DMS 273 treated with DMSO at 0.1 percent for 48 hours (cell line): ENCODE measurements around the gene KCND2.
"Not testable (repeated sequence)": the region's sequence is repeated elsewhere in the genome, so short reads cannot be mapped to it uniquely, and the experiment has no call there.

Source experiments
- DNase-seq: peaks from one replicate; lab custom pipeline; 2025; lab: John Stamatoyannopoulos, UW

The KCND2 gene

GRCh38 chr7:120272701-120273475, at the start of gene KCND2:
TSS of gene KCND2 (plus strand) at chr7:120273175.
- DNase-seq, result no peak

- DNase-seq, result no peak
Measured at GRCh38 chr7:120226188-120226587, 46.8 kb upstream of the KCND2 start.

GRCh38 chr7:120227255-120227654, 45.7 kb upstream of the KCND2 start:
- DNase-seq, result no peak

GRCh38 chr7:120229084-120229483, 43.9 kb upstream of the KCND2 start:
- no peak for DNase-seq

- no peak for DNase-seq
Measured at GRCh38 chr7:120233338-120233737, 39.6 kb upstream of the KCND2 start.

- not testable (repeated sequence) for DNase-seq
Measured at GRCh38 chr7:120240350-120240749, 32.6 kb upstream of the KCND2 start.

GRCh38 chr7:120241973-120242372, 31.0 kb upstream of the KCND2 start:
- DNase-seq, result no peak

- no peak for DNase-seq
Measured at GRCh38 chr7:120254845-120255244, 18.1 kb upstream of the KCND2 start.

GRCh38 chr7:120256344-120257070, 16.5 kb upstream of the KCND2 start:
- DNase-seq, result no peak

GRCh38 chr7:120259386-120259785, 13.6 kb upstream of the KCND2 start:
- no peak for DNase-seq

GRCh38 chr7:120260111-120260510, 12.9 kb upstream of the KCND2 start:
- no peak for DNase-seq

- peak; percentile 17 for DNase-seq
Measured at GRCh38 chr7:120272261-120272660, 714 bp upstream of the KCND2 start.

GRCh38 chr7:120273476-120273975, 551 bp downstream of the KCND2 start:
- no peak for DNase-seq

GRCh38 chr7:120274482-120274881, 1.5 kb downstream of the KCND2 start:
- DNase-seq, result no peak

GRCh38 chr7:120274899-120275298, 1.9 kb downstream of the KCND2 start:
- no peak for DNase-seq

- DNase-seq, result no peak
Measured at GRCh38 chr7:120276720-120277119, 3.7 kb downstream of the KCND2 start.

GRCh38 chr7:120278773-120279172, 5.8 kb downstream of the KCND2 start:
- no peak for DNase-seq

- DNase-seq, result no peak
Measured at GRCh38 chr7:120280743-120281142, 7.8 kb downstream of the KCND2 start.

- DNase-seq, result no peak
Measured at GRCh38 chr7:120293027-120293426, 20.1 kb downstream of the KCND2 start.

GRCh38 chr7:120302190-120302589, 29.2 kb downstream of the KCND2 start:
- DNase-seq, result no peak

GRCh38 chr7:120303105-120303504, 30.1 kb downstream of the KCND2 start:
- no peak for DNase-seq

- no peak for DNase-seq
Measured at GRCh38 chr7:120304674-120305073, 31.7 kb downstream of the KCND2 start.

- DNase-seq, result no peak
Measured at GRCh38 chr7:120307991-120308545, 35.1 kb downstream of the KCND2 start.
